Stomach (tissue), 9 donors: ENCODE results near the gene MRPL24. TPM values are rescaled to one million over a fixed set of nuclear protein-coding genes. Genes with fewer than 3 reads are reported as not detected.

Experiments used
- DNase-seq, 2 donors: peaks; one replicate each; pipeline versions ENCODE4 v3.0.0 to v3.0.0-alpha.2; 2013 to 2019
- H3K27ac ChIP-seq, 5 donors: fragments of 200-600 bp in 4 of 5; sonication (generic) in 4 of 5; one replicate each; pipeline ENCODE4 v1.5.1; 2013 to 2019; ENCODE audit warnings: mild to moderate bottlenecking in 1 of 5, moderate library complexity in 1 of 5
- H3K27me3 ChIP-seq, 3 donors: fragments of 200-600 bp; sonication (generic); one replicate each; pipeline ENCODE4 v1.5.1; 2017 to 2019; ENCODE audit warnings: mixed run types in 1 of 3
- H3K36me3 ChIP-seq, 4 donors: fragments of 200-600 bp; sonication (generic); 1 replicate in 3 of 4; 2 replicates in 1 of 4; pipeline ENCODE4 v1.5.1; 2016 to 2019
- H3K4me1 ChIP-seq, 4 donors: fragments of 200-600 bp; sonication (generic); one replicate each; pipeline ENCODE4 v1.5.1; 2016 to 2019
- H3K4me3 ChIP-seq, 4 donors: fragments of 200-600 bp; sonication (generic) in 3 of 4; one replicate each; pipeline ENCODE4 v1.5.1; 2016 to 2019; ENCODE audit warnings: mild to moderate bottlenecking in 1 of 4
- H3K9me3 ChIP-seq, 4 donors: fragments of 200-600 bp; sonication (generic); one replicate each; pipeline ENCODE4 v1.5.1; 2016 to 2019
- EP300 ChIP-seq: sonication (generic); formaldehyde crosslinking; IDR thresholded peaks from one replicate; pipeline ENCODE4 v1.6.1; 2017; ENCODE audit warnings: antibody characterized with exemption
- POLR2A ChIP-seq, 4 donors: fragments of 450-650 bp; IDR thresholded peaks; one replicate each; pipeline ENCODE4 v1.6.1; 2016; ENCODE audit warnings: antibody characterized with exemption in 4 of 4, control low read depth in 2 of 4, mild to moderate bottlenecking in 1 of 4, moderate library complexity in 1 of 4
- POLR2AphosphoS5 ChIP-seq, 3 donors: sonication (generic); formaldehyde crosslinking; IDR thresholded peaks; one replicate each; pipeline ENCODE4 v1.6.1; 2016; ENCODE audit warnings: antibody characterized with exemption in 3 of 3
- WGBS, 5 donors: extraction: QIAGEN DNeasy Blood & Tissue Kit in 3 of 5; methylation state at CpG; one replicate each; pipeline versions ENCODE4 v1.1.5 to v1.1.7; 2013 to 2018; 5-methylcytosine and 5-hydroxymethylcytosine counted together
- intact Hi-C: fragments of 100-400 bp; cut with DNase I; formaldehyde crosslinking; loops from one replicate; pipeline ENCODE4 v1.15.1; 2023; ENCODE audit warnings: low total_unique reads
- polyA plus RNA-seq, 3 donors: library from polyadenylated mRNA; stranded (reverse); fragments of 200-250 nt; gene quantifications; one replicate each; pipeline ENCODE4 v1.2.3, GENCODE V29; 2013
- total RNA-seq, 5 donors: library from RNA; depleted of rRNA; stranded (reverse); fragments of >200 nt; gene quantifications; one replicate each; pipeline versions ENCODE4 v1.1.0 to v1.2.3, GENCODE V29; 2014 to 2016
- TF ChIP-seq, protein P1 (sequence below), 7 experiments: fragments of 450-650 bp in 4 of 7; fragments of 200-600 bp in 3 of 7; sonication (generic) in 3 of 7; IDR thresholded peaks; one replicate each; pipeline ENCODE4 v1.5.1; 2016 to 2019; ENCODE audit warnings: antibody characterized with exemption in 7 of 7, control low read depth in 2 of 7, mild to moderate bottlenecking in 1 of 7
- donor health status: healthy with polysubstance abuse.
- donor health status: Bipolar disorder and iron deficiency.
- donor health status: healthy.

MRPL24 gene
- total and polyA plus RNA-seq, 8 donors, result 15.6 to 113 (median 48.8) TPM

DNA sequence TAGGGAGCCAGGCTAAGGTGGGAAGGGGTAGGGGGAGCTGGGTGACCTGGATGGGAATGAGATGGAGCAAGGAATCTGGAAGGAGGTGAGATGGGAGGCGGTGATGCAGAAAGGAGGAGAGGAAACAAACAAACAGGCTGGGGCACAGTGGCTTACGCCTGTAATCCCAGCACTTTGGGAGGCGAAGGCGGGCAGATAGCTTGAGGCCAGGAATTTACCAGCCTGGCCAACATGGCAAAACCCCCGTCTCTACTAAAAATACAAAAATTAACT is 46.3 kb downstream of the MRPL24 start:
- Histone ChIP-seq H3K4me1 (peaks cover 3 to 38% (median 33%) of the 10 kb centered on the region in 4 donors), H3K27me3 (peaks cover 0 to 70% (median 27%) of the 10 kb centered on the region in 3 donors), H3K27ac (peak overlapping the region in 1 of 5 donors; percentile 24), H3K36me3 (no peaks in the 10 kb centered on the region), H3K9me3 (no peaks in the 10 kb centered on the region), H3K4me3 (no peak overlapping the region)
- no peak for DNase-seq
- TF ChIP-seq EP300, result no peak
- no peak for TF ChIP-seq POLR2AphosphoS5 (IDR thresholded peaks at IDR 0.05)
- TF ChIP-seq, protein P1, sequence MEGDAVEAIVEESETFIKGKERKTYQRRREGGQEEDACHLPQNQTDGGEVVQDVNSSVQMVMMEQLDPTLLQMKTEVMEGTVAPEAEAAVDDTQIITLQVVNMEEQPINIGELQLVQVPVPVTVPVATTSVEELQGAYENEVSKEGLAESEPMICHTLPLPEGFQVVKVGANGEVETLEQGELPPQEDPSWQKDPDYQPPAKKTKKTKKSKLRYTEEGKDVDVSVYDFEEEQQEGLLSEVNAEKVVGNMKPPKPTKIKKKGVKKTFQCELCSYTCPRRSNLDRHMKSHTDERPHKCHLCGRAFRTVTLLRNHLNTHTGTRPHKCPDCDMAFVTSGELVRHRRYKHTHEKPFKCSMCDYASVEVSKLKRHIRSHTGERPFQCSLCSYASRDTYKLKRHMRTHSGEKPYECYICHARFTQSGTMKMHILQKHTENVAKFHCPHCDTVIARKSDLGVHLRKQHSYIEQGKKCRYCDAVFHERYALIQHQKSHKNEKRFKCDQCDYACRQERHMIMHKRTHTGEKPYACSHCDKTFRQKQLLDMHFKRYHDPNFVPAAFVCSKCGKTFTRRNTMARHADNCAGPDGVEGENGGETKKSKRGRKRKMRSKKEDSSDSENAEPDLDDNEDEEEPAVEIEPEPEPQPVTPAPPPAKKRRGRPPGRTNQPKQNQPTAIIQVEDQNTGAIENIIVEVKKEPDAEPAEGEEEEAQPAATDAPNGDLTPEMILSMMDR (IDR thresholded peaks at IDR 0.05), result no peak
- no peak for TF ChIP-seq POLR2A (IDR thresholded peaks at IDR 0.05)
- 80 to 89% (median 82%) methylated on average over 5 of the region's 5 CpGs for WGBS, 5 donors
- intact Hi-C loops, result loop anchor here (5.0 kb wide), 1 partner anchor 33 kb away; the partner anchor contains the start of genes ISG20L2 and METTL25B

DNA sequence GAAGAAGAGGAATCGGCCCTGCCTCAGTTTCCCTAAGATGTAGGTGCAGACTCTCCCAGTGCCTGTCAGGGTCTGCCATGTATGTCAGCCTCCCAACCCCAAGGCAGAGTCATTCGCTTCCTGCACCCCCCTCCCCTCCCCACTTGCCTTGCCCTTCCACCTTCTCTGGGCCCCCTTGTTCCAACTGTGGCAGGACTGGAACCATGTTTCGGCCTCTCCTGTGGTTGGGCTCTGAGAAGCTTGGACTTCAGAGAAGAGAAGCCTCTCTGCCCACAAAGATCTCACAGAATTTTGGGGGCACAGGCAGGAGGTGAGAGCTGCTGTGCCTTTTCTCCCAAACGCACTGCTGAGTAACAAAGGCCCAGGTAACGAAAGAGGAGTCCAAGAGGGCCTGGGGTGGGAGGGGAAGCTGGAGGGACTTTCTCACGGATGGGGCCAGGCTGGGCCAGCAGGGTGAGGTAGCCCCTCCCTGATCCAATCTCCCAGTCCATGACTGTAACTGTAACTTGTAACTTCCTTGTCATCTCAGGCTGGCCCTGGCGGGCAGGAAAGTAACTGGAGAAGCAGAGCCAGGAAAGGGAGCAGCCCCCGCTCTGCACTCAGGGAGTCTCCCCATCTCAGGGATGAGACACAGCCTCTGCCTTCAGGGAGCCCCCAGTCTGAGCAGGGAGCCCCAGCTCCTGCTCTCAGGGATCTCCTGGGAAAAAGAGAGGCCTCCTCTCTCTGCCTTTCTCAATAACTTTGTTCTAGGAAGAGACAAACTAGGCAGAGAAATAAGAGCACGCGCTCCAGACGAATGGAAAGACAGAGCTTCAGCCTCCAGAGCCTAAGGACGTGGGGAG is 46.8 kb downstream of the MRPL24 start:
- Histone ChIP-seq H3K4me1 (peaks cover 7 to 44% (median 38%) of the 10 kb centered on the region in 4 donors), H3K27ac (peak overlapping the region in 1 of 5 donors; percentile 24), H3K9me3 (no peaks in the 10 kb centered on the region), H3K27me3 (peaks cover 0 to 69% (median 27%) of the 10 kb centered on the region in 3 donors), H3K4me3 (no peak overlapping the region), H3K36me3 (no peaks in the 10 kb centered on the region)
- WGBS, 5 donors, result 49 to 61% (median 53%) methylated on average over 11 to 12 of the region's 12 CpGs
- intact Hi-C loops, result loop anchor here (5.0 kb wide), 1 partner anchor 33 kb away; the partner anchor contains the start of genes ISG20L2 and METTL25B
- peak; percentile 52 to 78 for DNase-seq
- TF ChIP-seq, protein P1 (IDR thresholded peaks at IDR 0.05), result no peak
- TF ChIP-seq POLR2A (IDR thresholded peaks at IDR 0.05) (no peak), EP300 (no peak), POLR2AphosphoS5 (IDR thresholded peaks at IDR 0.05) (no peak)

DNA sequence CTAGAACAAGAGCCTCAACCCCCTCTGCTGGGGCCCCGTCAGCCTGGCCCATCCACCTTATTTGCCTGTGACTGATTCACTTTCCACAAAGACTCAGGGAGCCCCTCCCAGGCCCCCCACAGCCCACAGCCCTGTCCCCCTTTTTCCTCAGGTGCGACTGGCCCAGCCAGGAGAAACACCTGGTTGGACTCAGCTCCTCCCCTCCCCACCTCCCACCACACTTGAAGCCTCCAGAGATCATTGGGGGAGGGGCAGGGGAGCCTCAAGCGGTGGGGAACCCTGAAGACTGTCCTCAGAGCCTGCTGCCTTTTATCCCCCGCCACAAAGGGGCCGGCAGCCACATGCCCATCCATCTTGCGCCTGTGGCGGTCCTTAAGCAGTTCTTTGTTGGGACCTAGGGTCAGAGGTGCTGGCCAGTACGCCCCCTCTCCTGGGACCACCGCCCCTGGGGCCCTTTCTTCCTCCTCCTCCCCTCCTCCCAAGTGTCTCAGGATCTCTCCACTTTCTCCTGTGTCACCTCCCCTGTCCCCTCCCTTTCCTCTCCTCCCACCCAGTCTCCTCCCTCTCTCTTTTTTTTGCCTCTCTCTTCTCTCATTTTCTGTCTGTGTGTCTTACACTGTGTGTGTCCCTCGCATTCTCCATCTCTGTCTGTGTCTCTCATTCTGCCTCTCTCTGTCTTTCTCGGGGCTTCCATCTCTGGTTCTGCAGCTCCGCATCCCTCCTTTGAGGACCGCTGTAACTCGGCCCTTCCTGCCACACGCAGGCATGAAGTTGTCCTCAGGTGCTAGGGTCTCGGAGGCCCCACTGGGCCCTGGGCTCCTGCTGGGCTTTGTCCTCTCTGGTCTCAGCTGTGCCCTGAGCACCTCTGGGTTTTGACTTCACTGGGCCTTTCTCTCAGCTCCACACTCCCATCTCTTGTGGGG is 47.7 kb downstream of the MRPL24 start:
- Histone ChIP-seq H3K4me3 (no peak overlapping the region), H3K27ac (peak overlapping the region in 3 of 5 donors; percentile 10 to 42 (median 14)), H3K4me1 (peaks cover 7 to 45% (median 38%) of the 10 kb centered on the region in 4 donors), H3K36me3 (no peaks in the 10 kb centered on the region), H3K9me3 (no peaks in the 10 kb centered on the region), H3K27me3 (peaks cover 0 to 69% (median 35%) of the 10 kb centered on the region in 3 donors)
- WGBS, 5 donors, result 43 to 54% (median 47%) methylated on average over 14 to 16 of the region's 16 CpGs
- intact Hi-C loops, result loop anchor here (5.0 kb wide), 1 partner anchor 34 kb away; the partner anchor contains the start of genes ISG20L2 and METTL25B
- DNase-seq, result peak; percentile 56 to 92
- TF ChIP-seq EP300 (no peak), POLR2A (IDR thresholded peaks at IDR 0.05) (no peak), POLR2AphosphoS5 (IDR thresholded peaks at IDR 0.05) (no peak)
- TF ChIP-seq, protein P1 (IDR thresholded peaks at IDR 0.05), result no peak

DNA sequence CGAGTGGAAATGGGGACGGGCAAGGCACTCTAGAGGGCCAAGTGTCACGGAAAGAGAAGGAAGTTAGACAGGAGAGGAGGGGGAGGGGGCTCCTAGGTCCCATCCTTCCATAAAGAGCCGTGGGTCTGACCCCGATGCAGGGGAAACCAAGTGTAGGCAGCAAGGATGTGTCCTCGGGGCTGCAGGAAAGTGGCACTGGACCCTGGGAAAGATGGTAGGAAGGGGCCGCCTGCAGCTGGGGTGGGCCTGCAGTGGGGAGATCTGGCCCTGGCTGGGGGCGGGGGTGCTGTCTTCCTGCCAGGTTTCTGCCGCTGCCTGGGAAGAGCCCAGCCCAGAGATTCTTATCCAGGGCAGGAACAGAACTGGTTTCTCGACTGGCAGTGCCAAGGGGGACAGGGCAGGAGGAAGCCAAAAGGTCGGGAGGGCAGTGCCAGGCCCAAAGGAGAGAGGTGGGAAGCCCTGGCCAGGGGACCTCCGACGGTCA is 48.4 kb downstream of the MRPL24 start:
- intact Hi-C loops, result loop anchor here (5.0 kb wide), 1 partner anchor 35 kb away; the partner anchor contains the start of genes ISG20L2 and METTL25B
- H3K27me3 ChIP-seq, result peaks cover 0 to 74% (median 39%) of the 10 kb centered on the region in 3 donors

More for the DNA sequence above, 48.4 kb downstream of the MRPL24 start:
- no peaks in the 10 kb centered on the region for H3K36me3 ChIP-seq
- H3K4me1 ChIP-seq, result peaks cover 7 to 45% (median 38%) of the 10 kb centered on the region in 4 donors
- no peak overlapping the region for H3K4me3 ChIP-seq
- TF ChIP-seq, protein P1 (IDR thresholded peaks at IDR 0.05), result no peak
- TF ChIP-seq POLR2AphosphoS5 (IDR thresholded peaks at IDR 0.05) (no peak), EP300 (no peak), POLR2A (IDR thresholded peaks at IDR 0.05) (no peak)
- peak overlapping the region in 3 of 5 donors; percentile 6 to 42 (median 14) for H3K27ac ChIP-seq
- 6 to 9% (median 7%) methylated on average over 13 of the region's 13 CpGs for WGBS, 5 donors
- H3K9me3 ChIP-seq, result no peaks in the 10 kb centered on the region
- peak in 1 of 2 donors; percentile 61 for DNase-seq
